Stimulated activated CD8-positive, alpha-beta memory T cell treated with anti-CD3 and anti-CD28 coated beads, Interleukin-15, amount 100 ng/mL, for 4 hours (primary cell): Measurements from ENCODE around the gene ATP1B1.
"Not testable (repeated sequence)": the region's sequence is repeated elsewhere in the genome, so short reads cannot be mapped to it uniquely, and the experiment has no call there.

Experiments
- DNase-seq, 2 donors: peaks; one replicate each; pipeline ENCODE4 v3.0.0-alpha.2; 2020; ENCODE audit warnings: low read depth in 2 of 2

ATP1B1 gene

GRCh38 chr1:169142129-169142528, 35.6 kb downstream of the ATP1B1 start:
- no peak for DNase-seq

- no peak for DNase-seq
These were observed 36.9 kb downstream of the ATP1B1 start for GRCh38 chr1:169143346-169143745.

GRCh38 chr1:169143984-169144383, 37.5 kb downstream of the ATP1B1 start:
- no peak for DNase-seq

GRCh38 chr1:169144941-169145626, 38.6 kb downstream of the ATP1B1 start:
- no peak for DNase-seq

GRCh38 chr1:169146576-169147214, 40.2 kb downstream of the ATP1B1 start:
- no peak for DNase-seq

GRCh38 chr1:169148472-169149252, 42.2 kb downstream of the ATP1B1 start:
- DNase-seq = no peak

- no peak for DNase-seq
These were observed 43.2 kb downstream of the ATP1B1 start for GRCh38 chr1:169149555-169150286.

GRCh38 chr1:169150641-169151337, 44.3 kb downstream of the ATP1B1 start:
- no peak for DNase-seq

GRCh38 chr1:169151338-169151837, 44.9 kb downstream of the ATP1B1 start:
- no peak for DNase-seq

GRCh38 chr1:169155675-169156074, 49.2 kb downstream of the ATP1B1 start:
- no peak for DNase-seq

- DNase-seq = no peak
These were observed 50.1 kb downstream of the ATP1B1 start for GRCh38 chr1:169156580-169156979.

- no peak for DNase-seq
These were observed 54.5 kb downstream of the ATP1B1 start for GRCh38 chr1:169160845-169161495.

GRCh38 chr1:169161496-169162194, 55.2 kb downstream of the ATP1B1 start:
- no peak for DNase-seq

GRCh38 chr1:169163059-169163458, 56.6 kb downstream of the ATP1B1 start:
- DNase-seq = no peak

GRCh38 chr1:169175461-169175860, 69.0 kb downstream of the ATP1B1 start:
- no peak for DNase-seq

GRCh38 chr1:169179431-169179830, 72.9 kb downstream of the ATP1B1 start:
- not testable (repeated sequence) for DNase-seq

- DNase-seq = no peak
These were observed 73.7 kb downstream of the ATP1B1 start for GRCh38 chr1:169180174-169180573.
